K562 (cell line): ENCODE results near the gene PCSK6. TPM values are rescaled to one million over a fixed set of nuclear protein-coding genes. Genes with fewer than 3 reads are reported as not detected.

Source experiments
- ATAC-seq: fragments of 200-7000 bp; cut with Tn5 transposase; 3 replicates; pipeline ENCODE4 v1.9.1; 2020; ENCODE audit warnings: moderate library complexity
- BruUV-seq: library from RNA; stranded (reverse); fragments of 400-500 nt; replicated peaks from 2 replicates; lab custom pipeline; 2021; lab: Mats Ljungman, UMichigan
- CTCF ChIA-PET: fragments of 300-600 bp; formaldehyde crosslinking; extraction: SDS; loops from one replicate; lab custom pipeline; 2021; ENCODE audit warnings: low intra/inter-chr PET ratio; lab: Yijun Ruan, JAX
- POLR2A ChIA-PET: fragments of 300-600, 350-650 bp; sonication (Branson Sonifier 250); formaldehyde crosslinking; extraction: SDS; loops from one replicate; lab custom pipeline; 2021; ENCODE audit warnings: antibody characterized with exemption, inconsistent platforms; lab: Yijun Ruan, JAX
- DNase-seq, 4 experiments: peaks; one replicate each; pipeline versions ENCODE4 v3.0.0 to v3.0.0-alpha.2; 2011 to 2018; ENCODE audit warnings: low spot score in 3 of 4, mixed read lengths in 3 of 4; ENCODE audit errors: extremely low read depth in 1 of 4
- FAIRE-seq: peaks from 2 replicates; lab custom pipeline; 2011; peaks lifted over from hg19 to GRCh38; lab: Jason Lieb, UNC
- H2AFZ ChIP-seq: 2 replicates; pipeline ENCODE4 v1.6.0; 2011; ENCODE audit warnings: low read depth, low read length, control low read depth, inconsistent platforms
- H3K27ac ChIP-seq: fragments of 200-600 bp; 3 replicates; pipeline ENCODE4 v1.8.0; 2011; ENCODE audit warnings: low read depth, mild to moderate bottlenecking, control low read depth, inconsistent platforms, low read length, moderate library complexity, mixed read lengths; ENCODE audit errors: extremely low read depth
- H3K27me3 ChIP-seq, 2 experiments: fragments of 300-600 bp in 1 of 2; 2 replicates in 1 of 2; 3 replicates in 1 of 2; pipeline versions ENCODE4 v1.6.0 to v1.8.0; 2011; ENCODE audit warnings: inconsistent platforms in 2 of 2, low read length in 2 of 2, mild to moderate bottlenecking in 1 of 2, mixed read lengths in 1 of 2, moderate library complexity in 1 of 2; ENCODE audit not compliant: control insufficient read depth in 2 of 2, insufficient read depth in 2 of 2
- H3K36me3 ChIP-seq: fragments of 300-600 bp; 3 replicates; pipeline ENCODE4 v1.8.0; 2011; ENCODE audit warnings: mild to moderate bottlenecking, low read length, inconsistent platforms; ENCODE audit not compliant: control insufficient read depth, insufficient read depth
- H3K4me1 ChIP-seq, 2 experiments: fragments of 200-600 bp in 1 of 2; replicated peaks in 1 of 2; 2 replicates in 1 of 2; 3 replicates in 1 of 2; pipeline versions ENCODE4 v1.5.1 to v1.8.0; 2011; ENCODE audit warnings: inconsistent platforms in 2 of 2, low read length in 2 of 2, mild to moderate bottlenecking in 1 of 2, mixed read lengths in 1 of 2, moderate library complexity in 1 of 2; ENCODE audit not compliant: control insufficient read depth in 2 of 2, insufficient read depth in 2 of 2
- H3K4me2 ChIP-seq: 2 replicates; pipeline ENCODE4 v1.6.1; 2011; ENCODE audit warnings: low read length, control low read depth, inconsistent platforms, mixed read lengths; ENCODE audit not compliant: insufficient read depth
- H3K4me3 ChIP-seq: fragments of 200-600 bp; sonication (generic), shearing (Covaris generic); 2 replicates; pipeline ENCODE4 v1.5.1; 2016; ENCODE audit warnings: control low read depth, inconsistent platforms
- H3K79me2 ChIP-seq: fragments of 200-600 bp; 3 replicates; pipeline ENCODE4 v1.8.0; 2011; ENCODE audit warnings: low read length, inconsistent platforms; ENCODE audit not compliant: control insufficient read depth, insufficient read depth
- H3K9ac ChIP-seq, 2 experiments: 2 replicates each; pipeline versions ENCODE4 v1.6.0 to v1.6.1; 2011; ENCODE audit warnings: low read depth in 2 of 2, low read length in 2 of 2, control low read depth in 1 of 2, inconsistent platforms in 1 of 2, mild to moderate bottlenecking in 1 of 2, mixed read lengths in 1 of 2; ENCODE audit not compliant: insufficient read depth in 1 of 2
- H3K9me1 ChIP-seq: one replicate; pipeline ENCODE4 v1.6.0; 2011; ENCODE audit warnings: inconsistent platforms, mild to moderate bottlenecking, low read length, moderate library complexity; ENCODE audit not compliant: control insufficient read depth, insufficient read depth
- H3K9me3 ChIP-seq: replicated peaks from 2 replicates; pipeline ENCODE4 v1.5.1; 2011; ENCODE audit warnings: low read depth, low read length, inconsistent platforms; ENCODE audit not compliant: control insufficient read depth, insufficient read depth
- H4K20me1 ChIP-seq: replicated peaks from 2 replicates; pipeline ENCODE4 v1.6.1; 2011; ENCODE audit warnings: low read length, inconsistent platforms, mixed read lengths; ENCODE audit not compliant: control insufficient read depth, insufficient read depth
- EGR1 ChIP-seq: fragments of 450-650 bp; conservative IDR thresholded peaks from 2 replicates; pipeline ENCODE4 v1.6.1; 2017; ENCODE audit warnings: mild to moderate bottlenecking
- GATAD2A ChIP-seq: fragments of 450-650 bp; IDR thresholded peaks from 2 replicates; pipeline ENCODE4 v1.6.1; 2017
- L3MBTL2 ChIP-seq: fragments of 450-650 bp; IDR thresholded peaks from 2 replicates; pipeline ENCODE4 v1.6.1; 2016; ENCODE audit warnings: mild to moderate bottlenecking, moderate library complexity
- NR2C1 ChIP-seq, 2 experiments: fragments of 450-650 bp; IDR thresholded peaks; 2 replicates each; pipeline ENCODE4 v1.6.1; 2017; ENCODE audit warnings: mild to moderate bottlenecking in 2 of 2, antibody characterized with exemption in 1 of 2, inconsistent platforms in 1 of 2, missing compliant biosample characterization in 1 of 2, missing genetic modification characterization in 1 of 2
- SPI1 ChIP-seq: IDR thresholded peaks from 2 replicates; pipeline ENCODE4 v1.6.1; 2011; ENCODE audit warnings: low read depth, low read length, control low read depth, borderline replicate concordance
- USF1 ChIP-seq: sonication (generic); formaldehyde crosslinking; IDR thresholded peaks from 2 replicates; pipeline ENCODE4 v1.9.0; 2022; ENCODE audit warnings: mild to moderate bottlenecking, missing genetic modification reagents
- ZFP91 ChIP-seq: sonication (generic); formaldehyde crosslinking; IDR thresholded peaks from 2 replicates; pipeline ENCODE4 v1.8.0; 2022; ENCODE audit warnings: mild to moderate bottlenecking, missing genetic modification reagents
- ZNF133 ChIP-seq: fragments of 250-450 bp; sonication (Bioruptor Pico); IDR thresholded peaks from 2 replicates; pipeline ENCODE4 v1.4.0; 2020; ENCODE audit warnings: mild to moderate bottlenecking
- ZNF655 ChIP-seq: fragments of 250-450 bp; sonication (Bioruptor Pico); IDR thresholded peaks from 2 replicates; pipeline ENCODE4 v1.5.0; 2021
- WGBS: fragments of 100-300 bp; shearing (Covaris generic); methylation state at CpG from one replicate; pipeline ENCODE4 v1.1.6; 2016; ENCODE audit warnings: low coverage, mixed read lengths; ENCODE audit not compliant: insufficient coverage; ENCODE audit errors: missing lambda C conversion rate; 5-methylcytosine and 5-hydroxymethylcytosine counted together
- in situ Hi-C: fragments of 300-500 bp; cut with MboI; formaldehyde crosslinking; loops from 4 replicates; pipeline ENCODE4 v1.15.0; 2018; ENCODE audit warnings: inconsistent platforms, mixed read lengths
- intact Hi-C: fragments of 100-400 bp; cut with micrococcal nuclease; formaldehyde crosslinking; loops from 2 replicates; pipeline ENCODE4 v1.14.2; 2022
- polyA plus RNA-seq, 8 experiments: library from polyadenylated mRNA; depleted of rRNA in 4 of 8; stranded (reverse) in 5 of 8; unstranded in 3 of 8; fragments of >200 nt; fragmentation: Nextera tagmentation in 2 of 8; fragmentation: Illumina TruSeq in 1 of 8; extraction: Ambion mirVana in 2 of 8; extraction: Trizol in 1 of 8; gene quantifications; 2 replicates each; pipeline versions ENCODE4 v1.2.1 to v1.2.3, GENCODE V29; 2011 to 2014; ENCODE audit warnings: inconsistent platforms in 1 of 8, missing spikeins in 1 of 8
- total RNA-seq, 7 experiments: library from RNA; depleted of rRNA in 6 of 7; stranded (reverse); fragments of >200 nt in 6 of 7; fragmentation: Illumina TruSeq in 2 of 7; extraction: Trizol in 2 of 7; gene quantifications; 2 replicates each; pipeline versions ENCODE4 v1.2.1 to v1.2.3, GENCODE V29; 2011 to 2021; ENCODE audit warnings: low replicate concordance in 1 of 7

Gene PCSK6
- total and polyA plus RNA-seq, 9 of the 15 experiments (the other 6 are each of a cell fraction or from before 2014, with no cell fraction given): 2.2 to 32.6 (median 14.5) TPM

GRCh38 chr15:101497017-101497416 is 7.5 kb upstream of the PCSK6 start:
- no peaks in the 10 kb centered on the region for H4K20me1 ChIP-seq
- peaks cover 3% of the 10 kb centered on the region for H3K9me1 ChIP-seq
- no peak overlapping the region for H3K27ac ChIP-seq
- in situ Hi-C loops: loop anchor here (10.0 kb wide), 1 partner anchor 192 kb away; no protein-coding TSS in a partner anchor
- H3K9me3 ChIP-seq: 0 out of 2 replicates have a peak, but pooled peaks cover 2% of the 10 kb centered on the region
- H3K4me3 ChIP-seq: no peak overlapping the region
- intact Hi-C loops: no loop called here
- TF ChIP-seq EGR1: peak; percentile 43
- no peak for TF ChIP-seq GATAD2A
- no peaks in the 10 kb centered on the region for H3K79me2 ChIP-seq
- H3K27me3 ChIP-seq: peaks cover 0 to 27% of the 10 kb centered on the region in 2 experiments; a peak in 3 of 5 replicates
- WGBS: 51% methylated on average over 12 of the region's 13 CpGs
- peak overlapping the region in 1 of 2 experiments; percentile 71; a peak in 1 of 4 replicates for H3K9ac ChIP-seq
- no peak overlapping the region for H2AFZ ChIP-seq
- FAIRE-seq: no peak
- ChIA-PET POLR2A (interaction anchor here (0.9 to 1.1 kb wide), 2 partner anchors 14 to 23 kb away, joined by 3 to 5 read pairs; no protein-coding TSS in a partner anchor), CTCF (no interaction called here)
- no peaks in the 10 kb centered on the region for H3K36me3 ChIP-seq
- no peak for ATAC-seq
- H3K4me2 ChIP-seq: peak overlapping the region; percentile 37; the same call in 1 of the 2 replicates
- BruUV-seq: no TSS peak
- H3K4me1 ChIP-seq: peaks cover 29 to 37% of the 10 kb centered on the region in 2 experiments; a peak in 4 of 5 replicates
- no peak for DNase-seq

- intact Hi-C loops (no loop called here), in situ Hi-C loops (loop anchor here (10.0 kb wide), 1 partner anchor 192 kb away; no protein-coding TSS in a partner anchor)
- H2AFZ ChIP-seq: peak overlapping the region; percentile 73
- no peaks in the 10 kb centered on the region for H3K79me2 ChIP-seq
- ATAC-seq (peak; percentile 13; the same call in 2 of the 3 replicates), FAIRE-seq (no peak), DNase-seq (peak in 3 of 4 experiments; percentile 30 to 48 (median 44))
- H3K4me1 ChIP-seq: peaks cover 29 to 31% of the 10 kb centered on the region in 2 experiments; a peak in 4 of 5 replicates
- H4K20me1 ChIP-seq: no peaks in the 10 kb centered on the region
- 0 out of 2 replicates have a peak, but pooled peaks cover 2% of the 10 kb centered on the region for H3K9me3 ChIP-seq
- peak overlapping the region; percentile 37 for H3K4me2 ChIP-seq
- H3K9me1 ChIP-seq: no peaks in the 10 kb centered on the region
- BruUV-seq: no TSS peak
- H3K27me3 ChIP-seq: peaks cover 0 to 27% of the 10 kb centered on the region in 2 experiments; a peak in 3 of 5 replicates
- 25% methylated on average over 22 of the region's 23 CpGs for WGBS
- CTCF ChIA-PET: no interaction called here
- POLR2A ChIA-PET: interaction anchor here (0.6 to 1.1 kb wide), 3 partner anchors 13 to 120 kb away, joined by 3 to 5 read pairs (median 3); no protein-coding TSS in a partner anchor
- no peak overlapping the region for H3K4me3 ChIP-seq
- H3K9ac ChIP-seq: peak overlapping the region in 1 of 2 experiments; percentile 71; a peak in 1 of 4 replicates
- no peak overlapping the region for H3K27ac ChIP-seq
- no peaks in the 10 kb centered on the region for H3K36me3 ChIP-seq
- TF ChIP-seq ZNF133 (CRISPR knock-in tag): no peak
- TF ChIP-seq NR2C1 (IDR thresholded peaks at IDR 0.05): peak; percentile 45; the same call in 1 of the 2 replicates
- TF ChIP-seq NR2C1 (tag; IDR thresholded peaks at IDR 0.05): no peak
- TF ChIP-seq SPI1: peak; percentile 27; the same call in 1 of the 2 replicates
- TF ChIP-seq L3MBTL2: peak; percentile 28; the same call in 1 of the 2 replicates
- no peak for TF ChIP-seq ZFP91
- no peak for TF ChIP-seq ZNF655 (CRISPR knock-in tag)
- TF ChIP-seq USF1 (CRISPR knock-in tag): peak; percentile 42; the same call in 1 of the 2 replicates
Observed at GRCh38 chr15:101496198-101496986, 6.9 kb upstream of the PCSK6 start.
